DMS 273 treated with DMSO at 0.1 percent for 48 hours (cell line): ENCODE results near the gene BCO1.
A peak's percentile ranks its signal among the peaks of the same experiment; 100 is the strongest.
"Not testable (repeated sequence)": the region's sequence is repeated elsewhere in the genome, so short reads cannot be mapped to it uniquely, and the experiment has no call there.

Experiments used
- DNase-seq: peaks from one replicate; lab custom pipeline; 2025; lab: John Stamatoyannopoulos, UW

The BCO1 gene

GRCh38 chr16:81238296-81239011, at the start of gene BCO1:
Gene BCO1 (plus strand): TSS chr16:81238689. CDS start chr16:81238909, 220 bp downstream.
- peak; percentile 67 for DNase-seq

- DNase-seq, result no peak
Measured at GRCh38 chr16:81189100-81189664, 49.3 kb upstream of the BCO1 start.

- no peak for DNase-seq
Measured at GRCh38 chr16:81190667-81191066, 47.8 kb upstream of the BCO1 start.

GRCh38 chr16:81195885-81196534, 42.5 kb upstream of the BCO1 start:
- no peak for DNase-seq

- no peak for DNase-seq
Measured at GRCh38 chr16:81198635-81199034, 39.9 kb upstream of the BCO1 start.

GRCh38 chr16:81201267-81201666, 37.2 kb upstream of the BCO1 start:
- no peak for DNase-seq

GRCh38 chr16:81204798-81205680, 33.5 kb upstream of the BCO1 start:
- DNase-seq, result peak; percentile 19

- no peak for DNase-seq
Measured at GRCh38 chr16:81207076-81207475, 31.4 kb upstream of the BCO1 start.

GRCh38 chr16:81210807-81211206, 27.7 kb upstream of the BCO1 start:
- DNase-seq, result peak; percentile 10

- DNase-seq, result no peak
Measured at GRCh38 chr16:81212830-81213465, 25.5 kb upstream of the BCO1 start.

GRCh38 chr16:81214745-81215166, 23.7 kb upstream of the BCO1 start:
- no peak for DNase-seq

GRCh38 chr16:81216114-81216513, 22.4 kb upstream of the BCO1 start:
- DNase-seq, result no peak

- DNase-seq, result no peak
Measured at GRCh38 chr16:81216706-81217105, 21.8 kb upstream of the BCO1 start.

- no peak for DNase-seq
Measured at GRCh38 chr16:81219151-81219550, 19.3 kb upstream of the BCO1 start.

GRCh38 chr16:81220349-81220748, 18.1 kb upstream of the BCO1 start:
- no peak for DNase-seq

GRCh38 chr16:81221731-81222130, 16.8 kb upstream of the BCO1 start:
- DNase-seq, result no peak

GRCh38 chr16:81224824-81225223, 13.7 kb upstream of the BCO1 start:
- no peak for DNase-seq

- not testable (repeated sequence) for DNase-seq
Measured at GRCh38 chr16:81225697-81226096, 12.8 kb upstream of the BCO1 start.

- DNase-seq, result no peak
Measured at GRCh38 chr16:81227785-81228184, 10.7 kb upstream of the BCO1 start.

GRCh38 chr16:81229811-81230210, 8.7 kb upstream of the BCO1 start:
- DNase-seq, result no peak

GRCh38 chr16:81231014-81231413, 7.5 kb upstream of the BCO1 start:
- no peak for DNase-seq
